HG03108 (cell line): Measurements from ENCODE around the gene DACH1.
"Not testable (repeated sequence)": the region's sequence is repeated elsewhere in the genome, so short reads cannot be mapped to it uniquely, and the experiment has no call there.

Experiments used
- ATAC-seq: cut with Tn5 transposase; IDR thresholded peaks from one replicate; pipeline ENCODE4 v1.9.1; 2021; ENCODE audit warnings: moderate library complexity; ENCODE audit not compliant: unreplicated experiment

DACH1 gene

DNA sequence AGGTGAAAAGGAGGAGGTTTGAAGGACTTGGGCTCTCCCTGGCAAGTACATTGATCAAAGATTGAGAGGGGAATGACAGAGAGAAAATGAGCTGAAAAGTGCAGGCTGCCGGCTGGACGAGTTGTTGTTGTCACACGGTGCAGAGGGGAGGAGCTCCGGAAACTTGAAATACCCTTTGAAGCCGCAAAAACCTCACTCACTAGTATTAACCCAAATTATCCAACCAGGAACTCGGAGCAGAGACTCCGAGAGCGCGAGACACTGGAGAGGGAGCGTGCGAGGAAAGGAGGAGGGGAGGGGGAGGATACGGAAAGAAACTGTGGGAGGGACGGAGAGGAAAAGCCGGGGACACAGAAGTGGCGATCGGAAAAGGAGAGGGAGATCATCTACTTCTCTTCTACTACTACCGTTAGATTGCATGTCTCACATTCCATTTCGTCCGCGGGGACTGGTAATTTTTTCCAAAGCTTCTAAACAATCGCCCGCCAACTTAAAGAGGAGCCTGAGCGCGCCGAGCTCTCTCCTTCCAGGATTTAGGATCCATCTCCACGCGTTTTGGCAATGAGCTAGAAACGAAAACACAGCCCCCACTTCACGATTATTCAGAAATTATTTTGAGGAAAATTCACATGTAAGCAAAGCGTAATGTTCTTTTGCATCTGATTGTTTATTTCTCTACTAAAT lies at the start of gene DACH1:
TSS of gene DACH1 (minus strand) at position 74 of the 684 bp plus-strand sequence.
- ATAC-seq = peak; percentile 53

DNA sequence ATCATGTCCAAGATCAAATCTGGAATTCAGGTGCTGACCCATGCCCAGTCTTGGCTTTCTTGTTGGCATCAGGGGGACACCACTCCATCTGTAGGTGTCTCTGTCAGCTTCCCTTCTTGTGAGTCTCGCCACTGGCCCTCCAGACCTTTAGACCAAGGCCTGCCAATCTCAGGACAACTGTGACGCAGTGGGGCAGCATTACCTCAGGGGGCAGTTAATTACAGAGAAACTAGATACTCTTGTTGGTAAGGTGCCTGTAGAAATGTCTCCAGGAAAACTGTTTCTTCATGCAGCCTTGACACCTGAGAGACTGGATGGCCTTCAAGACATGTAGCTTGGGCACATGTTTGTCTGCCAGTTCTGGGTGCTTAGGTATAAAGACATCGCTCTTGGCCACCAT lies 46.7 kb upstream of the DACH1 start:
- ATAC-seq = no peak

DNA sequence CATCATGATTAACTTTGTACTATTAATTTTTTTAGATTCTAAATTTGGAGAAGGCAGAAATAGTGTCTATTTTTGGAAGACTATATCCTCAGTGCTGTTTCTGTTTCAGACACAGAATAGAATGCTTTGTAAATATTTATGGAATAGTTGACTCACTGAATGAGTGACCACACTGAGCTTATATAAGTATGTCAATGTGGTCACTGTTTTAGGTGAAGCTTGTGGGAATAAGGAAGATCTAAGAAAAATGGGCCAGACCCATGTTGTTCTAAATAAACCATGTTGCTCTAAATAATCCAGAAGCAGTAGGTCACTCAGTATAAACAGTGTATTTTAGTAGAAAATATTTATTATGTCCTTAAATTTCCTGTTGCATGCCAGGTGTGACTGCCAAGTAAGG lies 45.5 kb upstream of the DACH1 start:
- no peak for ATAC-seq

DNA sequence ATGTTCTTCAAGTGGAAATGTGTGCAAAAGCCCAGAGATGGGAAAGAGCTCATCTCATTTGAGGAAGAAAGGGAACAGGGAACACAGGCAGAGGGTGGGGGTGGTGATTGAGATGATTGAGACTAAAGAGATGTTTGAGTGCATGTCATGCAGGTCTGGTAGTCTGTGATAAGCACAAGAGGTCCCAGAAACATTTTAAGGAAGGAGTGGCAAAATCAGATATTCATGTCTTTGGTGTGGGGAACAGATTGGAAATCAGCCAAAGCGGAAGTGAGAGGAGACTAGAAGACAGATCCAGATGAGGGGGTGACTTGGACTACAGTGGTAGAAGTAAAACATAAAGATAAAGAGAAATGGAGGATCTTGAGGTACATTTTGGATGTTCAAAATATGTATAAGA lies 39.4 kb upstream of the DACH1 start:
- no peak for ATAC-seq

DNA sequence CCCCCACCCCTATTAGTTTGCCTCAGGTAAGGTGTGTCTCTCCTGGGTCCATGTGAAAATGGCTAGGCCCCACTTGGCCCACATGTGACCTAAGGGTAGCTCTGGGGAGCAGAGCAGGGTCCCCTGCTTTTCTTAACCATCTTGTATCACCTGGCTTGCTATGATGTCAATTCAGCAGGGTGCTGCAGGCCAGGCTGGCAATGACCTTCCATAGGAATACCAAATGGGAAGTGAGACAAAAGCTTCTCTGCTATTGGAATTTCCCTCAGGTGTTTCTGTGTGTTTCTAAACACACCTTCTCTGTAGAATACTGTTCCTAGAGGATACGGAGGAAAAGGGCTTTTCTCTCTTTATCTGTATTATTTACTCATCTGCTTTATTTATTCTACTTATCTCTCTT lies 35.7 kb upstream of the DACH1 start:
- ATAC-seq = no peak

DNA sequence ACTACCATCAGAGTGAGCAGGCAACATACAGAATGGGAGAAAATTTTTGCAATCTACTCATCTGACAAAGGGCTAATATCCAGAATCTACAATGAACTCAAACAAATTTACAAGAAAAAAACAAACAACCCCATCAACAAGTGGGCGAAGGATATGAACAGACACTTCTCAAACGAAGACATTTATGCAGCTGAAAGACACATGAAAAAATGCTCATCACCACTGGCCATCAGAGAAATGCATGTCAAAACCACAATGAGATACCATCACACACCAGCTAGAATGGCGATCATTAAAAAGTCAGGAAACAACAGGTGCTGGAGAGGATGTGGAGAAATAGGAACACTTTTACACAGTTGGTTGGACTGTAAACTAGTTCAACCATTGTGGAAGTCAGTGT lies 26.5 kb upstream of the DACH1 start:
- ATAC-seq = not testable (repeated sequence)

DNA sequence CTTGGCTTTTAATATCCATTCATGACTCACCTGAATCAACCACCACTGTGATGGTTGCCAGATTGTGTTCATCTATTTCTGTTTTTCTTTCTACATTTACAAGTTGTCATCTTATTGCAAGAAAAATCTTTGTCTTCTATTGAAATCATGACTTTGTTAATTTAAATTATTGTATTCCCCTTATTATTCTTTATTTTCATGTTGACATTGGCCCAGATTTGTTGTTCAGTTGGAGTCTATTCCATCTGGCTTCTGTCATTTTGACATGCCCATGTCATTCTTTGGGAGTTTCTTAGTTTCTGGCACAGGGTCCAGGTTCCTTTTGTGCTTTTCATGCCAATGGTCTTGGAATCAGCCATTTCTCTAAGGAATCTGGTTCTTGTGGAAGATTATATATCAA lies 19.9 kb upstream of the DACH1 start:
- no peak for ATAC-seq

DNA sequence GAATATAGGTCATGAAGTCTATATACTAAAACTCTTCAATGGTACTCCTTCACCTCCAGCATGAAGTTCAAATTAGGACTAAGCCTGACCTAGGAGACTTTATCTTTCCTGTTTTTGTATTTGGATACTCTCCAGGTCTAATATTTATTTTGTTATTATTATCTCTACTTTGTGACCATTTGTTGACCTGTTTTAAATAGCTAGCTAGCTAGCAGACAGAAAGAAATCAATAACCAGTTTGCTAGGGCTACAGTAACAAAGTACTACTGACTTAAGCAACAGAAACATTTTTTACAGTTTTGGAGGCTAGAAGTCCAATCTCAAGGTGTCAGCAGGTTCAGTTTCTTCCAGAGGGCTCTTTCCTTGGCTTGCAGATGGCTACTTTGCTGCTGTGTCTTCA lies 15.1 kb upstream of the DACH1 start:
- no peak for ATAC-seq

DNA sequence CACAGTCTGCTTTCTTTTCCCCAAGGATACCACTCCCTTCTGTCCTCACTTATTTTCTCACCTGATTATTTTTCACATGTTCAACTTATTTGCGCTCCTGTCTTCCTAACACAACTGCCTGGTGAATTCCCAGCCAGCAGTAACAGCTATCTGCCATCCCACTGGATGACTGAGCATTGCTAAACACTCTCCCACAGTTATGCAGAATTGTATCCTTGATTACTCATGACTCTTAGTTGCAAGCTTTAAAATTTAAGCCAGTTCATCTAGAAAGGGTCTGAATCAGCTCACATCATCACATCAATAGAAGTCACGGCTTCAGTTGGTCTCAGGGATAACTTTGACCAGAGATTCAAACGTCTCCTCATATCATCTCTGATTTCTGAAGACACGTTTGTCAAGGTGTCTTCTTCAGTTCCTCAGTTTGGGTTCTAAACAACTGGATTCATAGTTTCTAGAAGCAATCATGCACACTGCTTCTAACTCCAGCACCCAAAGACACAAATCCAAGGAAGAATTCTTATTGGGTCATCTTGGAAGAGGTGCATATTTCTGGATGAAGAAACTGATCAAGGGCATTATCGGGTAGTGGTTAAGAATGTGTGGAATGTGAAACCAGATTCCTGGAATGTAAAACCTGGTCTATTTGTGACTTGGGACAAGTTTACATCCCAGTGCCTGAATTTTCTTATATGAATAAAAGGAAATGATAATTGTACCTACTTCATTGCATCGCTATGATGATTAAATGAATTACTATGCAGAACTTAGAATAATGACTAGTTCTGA lies 13.9 kb upstream of the DACH1 start:
- ATAC-seq = no peak

DNA sequence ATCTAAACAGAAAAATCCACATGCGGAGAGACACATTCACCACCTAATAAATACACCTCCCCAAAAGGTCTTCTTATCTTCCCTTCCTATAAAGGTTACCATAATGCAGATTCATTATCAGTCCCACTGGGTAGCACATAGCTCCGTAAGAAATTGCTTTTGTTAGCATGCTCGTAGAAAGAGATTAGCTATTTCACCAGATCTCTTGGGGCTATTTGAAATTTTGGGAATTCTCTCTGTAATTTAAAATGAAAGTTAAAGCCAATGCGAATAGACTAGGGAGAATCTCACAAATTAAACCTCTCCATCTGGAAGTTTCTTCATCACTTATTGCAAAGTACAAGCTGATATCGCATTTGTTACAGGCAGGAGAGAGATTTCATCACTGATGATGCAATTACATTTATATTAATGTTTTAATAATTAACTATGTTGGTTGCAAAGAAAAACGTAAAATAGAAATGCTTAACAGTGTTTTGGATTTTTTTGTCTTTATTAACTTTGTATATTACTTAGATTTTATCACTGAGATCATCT lies 12.9 kb upstream of the DACH1 start:
- ATAC-seq = no peak

DNA sequence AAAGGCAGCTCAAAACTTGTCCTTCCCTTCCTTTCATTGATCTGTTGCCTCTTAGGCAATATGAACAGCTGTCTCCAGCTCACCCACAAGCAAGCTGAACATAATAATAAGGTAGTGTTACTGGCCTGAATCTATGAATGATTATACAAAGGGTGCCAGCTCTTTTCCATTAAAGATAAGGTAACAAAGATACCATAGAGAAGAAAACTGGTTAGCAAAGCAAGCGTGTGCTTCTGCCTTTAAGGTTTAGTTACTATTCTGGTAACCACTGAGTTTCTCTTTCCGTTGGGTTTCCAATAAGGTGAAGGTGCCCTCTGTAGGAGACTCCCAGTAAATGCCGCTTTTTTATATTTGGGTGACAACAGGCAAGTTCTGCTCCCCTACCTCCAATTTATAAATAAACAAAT lies 12.1 kb upstream of the DACH1 start:
- peak; percentile 78 for ATAC-seq

DNA sequence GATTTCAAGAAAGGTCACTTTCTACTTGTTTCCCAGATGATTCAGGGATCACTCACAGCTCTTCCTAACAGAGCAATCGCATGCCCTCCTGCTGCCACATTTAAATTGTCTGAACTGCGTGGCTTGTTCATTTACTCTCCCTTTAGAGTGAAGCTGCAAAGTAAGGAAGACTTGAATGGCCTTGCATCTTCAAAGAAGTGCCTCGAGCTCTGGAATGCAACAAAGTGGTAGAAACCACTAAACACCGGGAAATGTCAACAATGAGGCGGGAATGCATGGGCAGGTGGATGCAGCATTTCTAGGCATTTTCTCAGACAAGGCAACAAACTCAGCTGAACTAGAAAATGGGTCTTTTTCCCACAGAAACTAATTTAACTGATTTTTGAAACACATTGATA lies 10.3 kb upstream of the DACH1 start:
- no peak for ATAC-seq

DNA sequence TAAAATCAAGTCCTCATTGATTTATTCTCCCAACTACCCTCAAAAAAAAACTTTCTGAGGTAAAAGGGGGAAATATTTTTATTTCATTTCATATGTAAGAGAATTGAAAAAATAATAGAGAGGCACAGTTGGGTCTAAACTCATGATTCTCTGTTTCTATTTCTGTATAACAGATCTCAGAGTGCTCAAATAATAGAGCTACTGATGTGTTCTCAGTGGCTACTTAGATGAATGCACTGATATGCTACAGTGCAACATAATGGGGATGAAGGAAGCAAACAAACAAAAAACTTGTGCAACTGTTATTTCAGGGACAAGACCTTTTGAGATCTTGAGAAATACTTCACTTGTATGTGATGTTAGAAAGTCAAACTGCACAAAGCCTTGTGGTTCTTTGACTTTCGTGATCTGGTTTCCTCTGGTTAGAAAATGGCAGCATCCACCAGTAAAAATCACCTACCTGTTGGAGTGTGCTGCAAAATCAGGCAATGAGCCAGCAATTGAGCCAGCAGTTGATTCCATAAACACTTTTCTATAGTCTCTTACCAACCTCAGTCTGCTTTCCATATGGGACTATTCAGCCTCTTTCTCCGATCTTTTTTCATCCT lies 9.7 kb upstream of the DACH1 start:
- ATAC-seq = no peak

DNA sequence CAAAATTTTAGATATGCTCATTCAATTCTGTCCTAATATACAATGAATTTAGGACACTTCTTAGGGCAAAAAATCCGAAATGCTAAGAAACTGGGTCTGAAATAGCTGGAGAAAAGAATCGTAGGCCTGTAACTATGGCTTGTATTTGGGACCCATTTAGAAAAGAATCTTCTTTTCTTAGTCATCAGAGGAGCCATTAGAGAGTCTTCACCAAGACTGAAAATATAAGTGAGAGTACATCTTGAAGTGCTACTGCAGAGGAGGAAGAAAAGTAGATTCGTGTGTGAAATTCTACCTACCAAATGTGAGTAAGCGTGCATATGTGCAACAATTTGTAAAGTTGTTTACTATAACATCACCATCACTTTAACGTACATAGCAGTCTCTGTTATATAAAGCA lies 8.8 kb upstream of the DACH1 start:
- no peak for ATAC-seq

DNA sequence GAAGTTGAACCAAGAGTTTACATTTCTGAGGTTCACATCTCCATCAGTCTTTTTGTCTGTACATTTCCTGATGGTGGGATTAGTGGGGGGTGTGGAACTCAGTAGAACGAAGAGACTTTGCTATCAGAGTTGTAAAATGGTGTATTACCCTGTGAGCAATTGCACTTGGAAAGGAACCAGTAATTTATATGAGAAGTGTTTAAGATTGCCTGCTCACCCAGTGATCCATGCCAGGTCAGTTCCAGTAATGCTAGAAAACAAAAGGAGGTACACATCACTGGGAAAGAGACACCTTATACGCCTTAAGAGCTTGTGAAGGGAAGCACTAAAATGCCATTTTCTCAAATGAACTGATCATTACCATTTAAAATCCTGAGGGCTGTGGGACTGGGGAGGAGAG lies 7.5 kb upstream of the DACH1 start:
- ATAC-seq = no peak

DNA sequence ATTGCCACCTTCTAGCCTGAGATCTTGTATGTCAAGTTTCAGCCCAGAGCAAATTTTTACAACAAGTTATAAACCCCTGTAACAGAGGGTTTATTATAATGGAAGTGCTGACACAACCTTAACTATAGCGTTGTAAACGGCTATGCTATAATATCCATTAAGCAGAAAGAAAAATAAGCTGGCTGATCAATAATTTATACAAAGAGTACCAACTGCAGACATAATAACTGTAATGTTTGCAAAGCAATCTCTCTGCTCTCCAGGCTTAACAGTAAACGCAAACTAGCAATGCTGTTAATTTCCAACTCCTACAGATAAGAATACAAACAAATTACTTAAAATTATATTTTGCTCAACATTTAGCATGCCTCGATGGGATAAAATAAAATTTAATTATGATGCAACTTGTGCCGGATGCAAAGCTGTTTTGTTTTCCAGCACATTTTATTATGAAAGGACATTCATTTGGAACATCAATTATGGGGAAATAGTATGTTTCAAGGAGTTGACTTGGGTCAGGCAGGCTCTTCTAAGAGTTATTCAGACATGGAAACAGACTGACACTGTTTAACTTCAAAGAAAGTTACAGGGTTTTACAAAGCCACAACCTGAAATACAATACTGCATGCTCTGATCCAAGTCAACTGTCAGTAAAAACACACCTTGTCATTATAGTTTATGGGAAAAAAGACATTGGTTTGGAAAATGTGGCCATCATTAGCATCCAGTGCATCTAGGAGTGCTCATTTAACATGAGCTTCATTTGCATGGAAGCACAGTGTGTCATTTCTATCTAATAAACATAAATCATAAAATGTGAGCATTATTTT lies 6.6 kb upstream of the DACH1 start:
- ATAC-seq = no peak

DNA sequence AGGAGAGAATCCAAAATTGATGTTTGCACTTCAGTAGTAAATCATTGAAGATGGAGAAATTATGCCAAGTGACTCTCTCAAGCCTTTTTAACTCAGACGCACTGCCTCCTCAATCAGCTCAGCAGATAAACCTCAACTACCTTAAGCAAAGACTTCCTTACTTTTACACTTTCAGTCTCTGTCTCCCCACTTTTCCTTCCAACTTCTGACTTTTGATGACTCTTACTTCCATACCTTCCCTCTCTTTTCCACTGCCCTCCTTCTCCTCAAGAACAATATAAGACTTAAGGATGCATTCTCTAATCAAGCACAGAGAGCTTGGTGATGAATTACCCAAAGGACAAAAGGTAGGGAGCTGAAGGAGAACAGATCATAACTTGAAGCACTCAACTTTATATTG lies 4.8 kb upstream of the DACH1 start:
- no peak for ATAC-seq

DNA sequence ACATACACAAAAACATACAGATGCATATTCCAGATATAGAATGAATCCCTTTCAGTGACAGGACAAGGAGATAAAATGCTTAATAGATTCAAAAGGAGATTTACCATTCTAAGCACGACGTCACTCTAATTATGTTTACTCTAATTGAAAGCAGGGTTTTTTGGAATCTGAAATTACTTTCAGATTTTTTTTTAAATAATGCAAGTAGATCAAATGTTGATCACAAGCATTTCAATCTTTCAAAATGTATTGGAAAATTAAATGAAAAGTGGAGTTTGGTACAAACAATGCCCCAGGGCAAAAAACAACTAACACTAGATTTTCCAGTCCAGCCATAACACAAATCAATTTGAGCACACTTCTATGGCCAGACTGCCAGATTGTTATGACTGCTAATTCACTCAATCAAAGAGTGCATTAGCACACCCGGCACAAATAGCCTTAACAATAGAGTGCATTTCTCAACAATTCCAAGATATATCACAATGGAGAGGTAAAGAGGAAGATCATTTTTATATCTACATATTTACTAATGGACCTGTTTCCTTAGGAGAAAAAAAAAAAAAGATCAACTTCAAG lies 4.3 kb upstream of the DACH1 start:
- ATAC-seq = no peak

DNA sequence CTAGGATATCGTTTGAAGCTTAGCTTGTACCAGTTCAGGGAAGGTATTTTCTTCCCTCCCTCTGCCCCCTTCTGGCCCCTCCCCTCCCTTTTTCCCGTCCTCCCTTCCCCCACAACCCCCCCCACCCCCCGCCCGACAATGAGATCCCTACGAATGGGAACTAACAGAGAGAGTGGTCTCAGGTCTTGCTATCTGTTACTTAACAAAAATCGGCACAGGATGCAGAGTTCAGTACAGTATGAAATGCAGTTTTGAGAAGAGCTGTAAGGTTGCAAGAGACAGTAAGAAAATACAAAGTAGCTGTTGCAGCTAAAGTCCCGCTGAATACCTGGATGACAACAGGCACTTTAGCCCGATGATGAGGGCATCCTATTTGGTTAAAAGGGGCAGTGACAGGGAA lies 3.1 kb upstream of the DACH1 start:
- no peak for ATAC-seq

DNA sequence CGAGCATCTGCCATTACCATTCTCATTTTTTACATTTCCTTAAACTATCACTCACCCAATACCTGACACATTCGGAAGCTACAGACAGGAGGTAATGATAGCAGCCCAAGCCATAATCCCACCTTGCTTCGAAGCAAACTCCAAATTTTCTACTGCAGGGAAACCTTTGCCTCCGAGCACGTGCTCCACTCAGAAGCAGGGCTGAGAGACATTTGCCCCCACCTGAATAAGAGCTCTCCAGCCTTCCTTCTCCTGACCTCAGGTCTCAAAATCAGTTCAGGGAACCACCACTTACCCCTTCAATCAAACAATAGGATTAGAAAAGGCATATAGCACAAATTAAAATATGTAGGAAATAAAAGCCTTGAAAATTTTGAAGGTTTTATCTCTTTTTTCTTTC lies 2.3 kb upstream of the DACH1 start:
- no peak for ATAC-seq
